OCI-LY1 (cell line): Measurements from ENCODE around the gene CHCHD4.

ENCODE experiments used
- CTCF ChIP-seq: fragments of 200-600 bp; sonication (generic), shearing (Covaris generic); IDR thresholded peaks from 2 replicates; pipeline ENCODE4 v1.5.1; 2017; ENCODE audit warnings: mild to moderate bottlenecking, antibody characterized with exemption, low read length, moderate library complexity, mixed read lengths
- EZH2 ChIP-seq: fragments of 200-600 bp; sonication (generic), shearing (Covaris generic); IDR thresholded peaks from 2 replicates; pipeline ENCODE4 v1.8.0; 2017; ENCODE audit warnings: borderline replicate concordance, mixed run types, mild to moderate bottlenecking, antibody characterized with exemption, low read length, moderate library complexity, mixed read lengths

- TF ChIP-seq CTCF (no peak), EZH2 (no peak)
Observed at GRCh38 chr3:14150491-14151230, 26.0 kb upstream of the CHCHD4 start.
